HFF-Myc (cell line): ENCODE data around the gene ASB1.

Experiments
- DNase-seq: peaks from one replicate; pipeline ENCODE4 v3.0.0-alpha.2; 2011; ENCODE audit warnings: low read depth; ENCODE audit errors: extremely low read depth
- H3K4me3 ChIP-seq: replicated peaks from 2 replicates; pipeline ENCODE4 v1.5.1; 2011; ENCODE audit warnings: low read depth, mild to moderate bottlenecking, control low read depth, low read length
- TF ChIP-seq, protein P1 (sequence below): IDR thresholded peaks from 2 replicates; pipeline ENCODE4 v1.5.1; 2012; ENCODE audit warnings: mild to moderate bottlenecking, low read depth, low read length, control low read depth; ENCODE audit errors: missing control alignments

The ASB1 gene

DNA sequence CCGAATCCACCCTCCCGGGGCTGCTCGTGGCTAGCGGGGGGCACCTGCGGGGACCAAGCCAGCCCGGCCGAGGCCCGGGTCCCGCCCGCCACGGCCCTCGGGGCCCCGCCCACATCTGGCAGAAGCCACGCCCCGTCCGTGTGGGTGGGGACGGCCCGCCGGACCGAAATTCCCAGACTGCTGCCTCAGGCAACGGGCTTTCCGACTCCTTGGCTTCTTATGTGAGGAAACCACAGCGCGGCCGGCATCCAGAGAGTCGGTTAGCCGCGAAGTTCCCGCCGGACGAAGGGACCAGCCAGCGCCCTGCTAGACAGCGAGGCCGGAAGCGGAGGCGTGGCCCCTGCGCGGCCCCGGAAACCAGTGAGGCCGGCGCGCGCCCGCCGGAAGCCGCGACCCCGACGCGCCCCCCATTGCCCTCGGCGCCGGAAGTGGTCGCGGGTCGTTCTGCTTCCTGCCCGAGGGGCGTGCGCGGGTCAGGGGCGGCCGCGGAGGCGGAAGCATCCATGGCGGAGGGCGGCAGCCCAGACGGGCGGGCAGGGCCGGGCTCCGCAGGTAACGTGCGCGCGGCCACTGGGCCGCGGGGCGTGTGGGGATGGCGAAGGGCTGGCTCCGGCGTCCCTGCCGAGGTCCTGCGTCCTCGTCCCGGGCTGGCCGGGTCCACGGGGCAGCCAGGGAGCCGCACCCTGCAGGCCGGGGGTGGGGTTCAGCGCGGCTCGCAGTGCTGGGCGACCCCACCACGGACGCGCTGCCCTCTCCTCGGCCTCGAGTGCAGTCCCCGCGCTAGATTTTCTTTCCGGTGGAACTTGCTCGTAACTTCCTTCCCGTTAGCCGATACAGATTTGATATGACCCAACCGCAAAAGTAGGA is at the start of gene ASB1:
Gene ASB1 (plus strand): TSS at position 360 of the 867 bp plus-strand sequence. CDS start 144 bp downstream, at position 504.
- H3K4me3 ChIP-seq, result peak within 1 kb of the TSS; percentile 91
- TF ChIP-seq, protein P1, sequence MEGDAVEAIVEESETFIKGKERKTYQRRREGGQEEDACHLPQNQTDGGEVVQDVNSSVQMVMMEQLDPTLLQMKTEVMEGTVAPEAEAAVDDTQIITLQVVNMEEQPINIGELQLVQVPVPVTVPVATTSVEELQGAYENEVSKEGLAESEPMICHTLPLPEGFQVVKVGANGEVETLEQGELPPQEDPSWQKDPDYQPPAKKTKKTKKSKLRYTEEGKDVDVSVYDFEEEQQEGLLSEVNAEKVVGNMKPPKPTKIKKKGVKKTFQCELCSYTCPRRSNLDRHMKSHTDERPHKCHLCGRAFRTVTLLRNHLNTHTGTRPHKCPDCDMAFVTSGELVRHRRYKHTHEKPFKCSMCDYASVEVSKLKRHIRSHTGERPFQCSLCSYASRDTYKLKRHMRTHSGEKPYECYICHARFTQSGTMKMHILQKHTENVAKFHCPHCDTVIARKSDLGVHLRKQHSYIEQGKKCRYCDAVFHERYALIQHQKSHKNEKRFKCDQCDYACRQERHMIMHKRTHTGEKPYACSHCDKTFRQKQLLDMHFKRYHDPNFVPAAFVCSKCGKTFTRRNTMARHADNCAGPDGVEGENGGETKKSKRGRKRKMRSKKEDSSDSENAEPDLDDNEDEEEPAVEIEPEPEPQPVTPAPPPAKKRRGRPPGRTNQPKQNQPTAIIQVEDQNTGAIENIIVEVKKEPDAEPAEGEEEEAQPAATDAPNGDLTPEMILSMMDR, result no peak
- no peak for DNase-seq

DNA sequence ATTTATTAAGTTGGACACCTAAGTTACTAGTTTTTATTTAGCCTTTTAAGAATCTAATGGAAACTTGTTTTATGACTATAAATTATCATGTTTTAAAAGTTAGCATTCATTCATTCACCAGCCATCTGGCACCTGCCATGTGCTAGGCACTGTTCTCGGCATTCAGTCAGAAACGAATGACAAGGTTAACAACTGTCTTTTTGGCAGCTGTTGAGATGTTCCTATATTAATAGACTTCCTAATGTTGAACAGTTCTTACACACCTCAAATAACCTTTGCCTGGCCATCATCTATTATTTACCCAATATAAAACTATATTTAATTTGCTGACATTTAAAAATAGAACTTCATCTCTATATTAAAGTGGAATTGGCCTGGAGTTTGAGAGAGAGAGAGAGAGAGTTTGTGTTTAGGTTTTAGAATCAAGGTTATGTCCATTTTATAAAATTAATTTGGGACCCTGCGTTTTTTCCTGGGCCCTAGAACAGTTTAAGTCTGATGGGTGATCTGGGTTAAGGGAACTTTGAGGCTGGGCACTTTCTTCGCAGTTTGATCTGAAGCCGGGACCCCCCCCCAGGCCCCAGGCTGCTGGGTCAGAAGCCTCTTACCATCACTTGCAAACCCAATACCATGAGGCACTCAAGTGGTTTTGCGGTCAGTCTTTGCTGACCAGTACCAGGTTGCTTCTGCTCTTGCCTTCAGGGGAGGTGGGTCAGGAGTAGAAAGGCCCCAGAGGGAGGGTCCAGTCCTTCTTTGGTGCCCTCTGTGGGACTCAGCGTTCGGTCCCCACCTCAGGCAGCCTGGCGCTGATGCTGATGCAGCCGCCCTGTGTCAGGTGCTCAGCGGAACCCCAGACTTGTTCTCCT is 48.3 kb upstream of the ASB1 start:
- TF ChIP-seq, protein P1, result no peak
- no peak overlapping the region for H3K4me3 ChIP-seq
- no peak for DNase-seq

DNA sequence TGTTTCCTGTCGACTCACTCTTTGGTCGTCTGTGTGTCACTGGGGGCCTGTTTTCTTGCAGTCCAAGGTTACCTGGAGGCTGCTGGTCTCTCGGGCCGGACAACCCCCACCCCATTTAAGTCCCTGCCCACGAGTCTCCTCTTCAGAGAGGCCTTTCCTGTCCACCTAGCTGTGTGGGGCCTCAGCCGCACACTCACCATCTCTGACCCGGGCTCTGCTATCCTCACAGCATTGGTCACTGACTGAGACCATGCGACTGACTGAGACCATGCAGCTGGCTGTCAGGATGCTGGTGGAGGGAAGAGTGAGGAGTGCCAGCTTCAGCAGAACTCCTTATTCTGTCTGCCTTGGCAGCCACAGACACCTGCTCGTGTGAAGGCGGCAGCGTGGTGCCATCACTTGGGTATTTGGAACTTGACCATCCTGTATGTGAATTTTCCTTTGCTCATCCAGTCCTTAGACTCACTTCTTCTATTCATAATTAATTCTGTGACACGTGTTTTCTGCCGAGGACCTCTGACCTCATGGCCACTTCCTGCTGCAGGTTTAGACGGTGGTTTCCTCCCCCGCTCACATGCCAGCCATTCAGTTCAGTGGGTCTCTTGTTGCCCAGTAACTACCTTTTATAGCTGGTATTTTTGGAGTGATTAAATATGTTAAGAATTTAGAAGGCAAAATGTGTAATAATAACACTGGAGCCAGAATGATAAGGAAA is 47.5 kb upstream of the ASB1 start:
- no peak overlapping the region for H3K4me3 ChIP-seq
- TF ChIP-seq, protein P1, result no peak
- peak; percentile 37 for DNase-seq

- H3K4me3 ChIP-seq, result no peak overlapping the region
- DNase-seq, result no peak
- TF ChIP-seq, protein P1, result no peak
Observed at GRCh38 chr2:238380336-238380735, 46.4 kb upstream of the ASB1 start.

- peak; percentile 27 for DNase-seq
- no peak overlapping the region for H3K4me3 ChIP-seq
- TF ChIP-seq, protein P1, result no peak
Observed at GRCh38 chr2:238380785-238381184, 45.9 kb upstream of the ASB1 start.

DNA sequence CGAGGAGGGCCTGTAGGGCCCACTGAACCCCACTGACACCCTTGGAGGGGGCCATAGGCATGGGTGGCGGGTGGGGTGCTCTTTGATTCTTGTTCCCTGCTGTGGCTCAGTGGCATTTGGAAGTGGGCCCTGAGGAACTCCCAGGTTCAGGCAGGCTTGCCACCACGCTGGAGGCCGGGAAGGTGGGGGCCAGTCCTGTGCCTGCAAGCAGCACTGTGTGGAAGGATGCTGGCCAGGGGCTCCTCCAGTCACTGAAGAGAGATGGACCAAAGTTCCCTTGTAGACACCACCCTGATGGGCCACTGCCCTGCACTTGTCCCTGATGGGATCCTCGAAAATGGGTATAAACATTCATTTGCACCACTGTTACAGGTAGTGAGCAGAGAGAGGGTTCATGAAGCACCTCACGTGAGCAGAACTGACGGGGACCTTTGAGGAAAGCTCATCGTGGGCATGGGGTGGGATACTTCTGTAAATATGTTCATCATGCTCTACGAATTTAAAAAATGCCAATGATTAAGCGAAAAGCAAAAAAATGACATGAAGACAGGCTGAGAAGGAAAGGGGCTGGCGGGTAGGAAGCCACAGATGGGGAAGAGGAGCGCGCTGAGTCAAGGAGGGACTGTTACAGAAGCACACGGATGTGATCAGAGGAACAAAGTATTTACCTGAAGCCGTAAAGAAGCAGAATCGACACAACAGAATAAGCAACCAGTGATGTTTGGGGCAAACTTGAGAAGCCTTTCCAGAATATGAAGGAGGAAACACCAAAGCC is 45.2 kb upstream of the ASB1 start:
- H3K4me3 ChIP-seq, result no peak overlapping the region
- DNase-seq, result no peak
- TF ChIP-seq, protein P1, result no peak
